Spleen (tissue), 11 donors: ENCODE measurements around the gene ZNF581. TPM values are rescaled to one million over a fixed set of nuclear protein-coding genes. Genes with fewer than 3 reads are reported as not detected.

ENCODE experiments used
- DNase-seq: peaks from one replicate; pipeline ENCODE4 v3.0.0-alpha.2; 2020
- H3K27ac ChIP-seq, 8 donors: fragments of 200-600 bp; sonication (generic) in 7 of 8; 1 replicate in 4 of 8; 2 replicates in 4 of 8; pipeline versions ENCODE4 v1.5.0 to v1.8.0; 2016 to 2021; ENCODE audit warnings: inconsistent platforms in 4 of 8, mild to moderate bottlenecking in 4 of 8, moderate library complexity in 1 of 8
- H3K27me3 ChIP-seq, 7 donors: fragments of 200-600 bp; sonication (generic) in 6 of 7; replicated peaks in 1 of 7; 1 replicate in 4 of 7; 2 replicates in 3 of 7; pipeline versions ENCODE4 v1.5.0 to v1.8.0; 2016 to 2021; ENCODE audit warnings: inconsistent platforms in 3 of 7, mild to moderate bottlenecking in 1 of 7
- H3K36me3 ChIP-seq, 6 donors: fragments of 200-600 bp; sonication (generic) in 5 of 6; 1 replicate in 4 of 6; 2 replicates in 2 of 6; pipeline versions ENCODE4 v1.5.0 to v1.8.0; 2016 to 2021; ENCODE audit warnings: inconsistent platforms in 2 of 6
- H3K4me1 ChIP-seq, 6 donors: fragments of 200-600 bp; sonication (generic) in 5 of 6; 1 replicate in 3 of 6; 2 replicates in 3 of 6; pipeline versions ENCODE4 v1.5.0 to v1.8.0; 2016 to 2021; ENCODE audit warnings: inconsistent platforms in 3 of 6
- H3K4me3 ChIP-seq, 8 donors: fragments of 200-600 bp; sonication (generic) in 7 of 8; 1 replicate in 4 of 8; 2 replicates in 4 of 8; pipeline versions ENCODE4 v1.5.0 to v1.8.0; 2016 to 2021; ENCODE audit warnings: inconsistent platforms in 4 of 8, mild to moderate bottlenecking in 4 of 8, moderate library complexity in 2 of 8
- H3K9me3 ChIP-seq, 8 donors: fragments of 200-600 bp; sonication (generic) in 7 of 8; 1 replicate in 4 of 8; 2 replicates in 4 of 8; pipeline versions ENCODE4 v1.5.0 to v1.8.0; 2016 to 2021; ENCODE audit warnings: inconsistent platforms in 4 of 8
- POLR2A ChIP-seq, 3 donors: fragments of 450-650 bp; IDR thresholded peaks; one replicate each; pipeline ENCODE4 v1.5.1; 2017; ENCODE audit warnings: antibody characterized with exemption in 3 of 3, mild to moderate bottlenecking in 1 of 3
- POLR2AphosphoS5 ChIP-seq, 3 donors: sonication (generic); formaldehyde crosslinking; IDR thresholded peaks; one replicate each; pipeline ENCODE4 v1.5.1; 2017; ENCODE audit warnings: antibody characterized with exemption in 3 of 3
- WGBS, 5 donors: extraction: QIAGEN DNeasy Blood & Tissue Kit in 3 of 5; methylation state at CpG; one replicate each; pipeline versions ENCODE4 v1.1.5 to v1.1.7; 2013 to 2018; 5-methylcytosine and 5-hydroxymethylcytosine counted together
- intact Hi-C: fragments of 100-400 bp; cut with DNase I; formaldehyde crosslinking; loops from one replicate; pipeline ENCODE4 v1.15.0; 2023; ENCODE audit warnings: low total_unique reads
- polyA plus RNA-seq, 3 donors: library from polyadenylated mRNA; stranded (reverse); fragments of 200-250 nt; gene quantifications; one replicate each; pipeline ENCODE4 v1.2.1, GENCODE V29; 2013
- total RNA-seq, 7 donors: library from RNA; depleted of rRNA in 3 of 7; stranded (reverse); fragments of >200 nt in 3 of 7; fragmentation: NEBNext Ultra II Directional in 4 of 7; extraction: Animal tissue kit (Norgen Biotek cat#: 25700) in 4 of 7; gene quantifications; one replicate each; pipeline versions ENCODE4 v1.1.0 to v1.2.1, GENCODE V29; 2016 to 2021
- TF ChIP-seq, protein P1 (sequence below), 11 experiments: fragments of 200-600 bp in 7 of 11; fragments of 450-650 bp in 4 of 11; sonication (generic) in 4 of 11; IDR thresholded peaks in 8 of 11; conservative IDR thresholded peaks in 3 of 11; 1 replicate in 7 of 11; 2 replicates in 4 of 11; pipeline versions ENCODE4 v1.4.0 to v1.8.0; 2016 to 2021; ENCODE audit warnings: antibody characterized with exemption in 11 of 11, inconsistent platforms in 4 of 11, mild to moderate bottlenecking in 1 of 11
- donor health status: healthy with polysubstance abuse.
- donor health status: DM: no; HTN: no; CAD: no; lungs with moderate emphysema.
- donor health status: DM: no; HTN: no; CAD: no.
- donor health status: Bipolar disorder and iron deficiency.
- donor health status: healthy.
- donor health status: DM: no; HTN: no; CAD: no.
- donor health status: DM: yes; HTN: yes; CAD: no.

The ZNF581 gene
- total and polyA plus RNA-seq, 10 donors, result 21.4 to 46.5 (median 30.2) TPM

GRCh38 chr19:55599842-55600661, 43.4 kb upstream of the ZNF581 start, which contains the start of gene ZNF524:
TSS of gene ZNF524 (plus strand) at chr19:55600288. CDS start at chr19:55602113, 1,825 bp downstream.
- WGBS, 5 donors, result 0 to 1% (median 0%) methylated on average over 43 to 97 of the region's 97 CpGs
- no peaks in the 10 kb centered on the region for H3K27me3 ChIP-seq
- peaks cover 5 to 59% (median 43%) of the 10 kb centered on the region in 6 donors for H3K4me1 ChIP-seq
- peaks cover 0 to 41% (median 25%) of the 10 kb centered on the region in 6 donors for H3K36me3 ChIP-seq
- TF ChIP-seq, protein P1, sequence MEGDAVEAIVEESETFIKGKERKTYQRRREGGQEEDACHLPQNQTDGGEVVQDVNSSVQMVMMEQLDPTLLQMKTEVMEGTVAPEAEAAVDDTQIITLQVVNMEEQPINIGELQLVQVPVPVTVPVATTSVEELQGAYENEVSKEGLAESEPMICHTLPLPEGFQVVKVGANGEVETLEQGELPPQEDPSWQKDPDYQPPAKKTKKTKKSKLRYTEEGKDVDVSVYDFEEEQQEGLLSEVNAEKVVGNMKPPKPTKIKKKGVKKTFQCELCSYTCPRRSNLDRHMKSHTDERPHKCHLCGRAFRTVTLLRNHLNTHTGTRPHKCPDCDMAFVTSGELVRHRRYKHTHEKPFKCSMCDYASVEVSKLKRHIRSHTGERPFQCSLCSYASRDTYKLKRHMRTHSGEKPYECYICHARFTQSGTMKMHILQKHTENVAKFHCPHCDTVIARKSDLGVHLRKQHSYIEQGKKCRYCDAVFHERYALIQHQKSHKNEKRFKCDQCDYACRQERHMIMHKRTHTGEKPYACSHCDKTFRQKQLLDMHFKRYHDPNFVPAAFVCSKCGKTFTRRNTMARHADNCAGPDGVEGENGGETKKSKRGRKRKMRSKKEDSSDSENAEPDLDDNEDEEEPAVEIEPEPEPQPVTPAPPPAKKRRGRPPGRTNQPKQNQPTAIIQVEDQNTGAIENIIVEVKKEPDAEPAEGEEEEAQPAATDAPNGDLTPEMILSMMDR (IDR thresholded peaks at IDR 0.05 in 8 of 11, conservative IDR thresholded peaks at IDR 0.05 in 3 of 11), result peak in 1 of 11 experiments; percentile 4
- TF ChIP-seq POLR2A (IDR thresholded peaks at IDR 0.05), result no peak
- TF ChIP-seq POLR2AphosphoS5 (IDR thresholded peaks at IDR 0.05), result peak in 2 of 3 donors; percentile 54 to 82
- intact Hi-C loops, result no loop called here
- H3K27ac ChIP-seq, result peak within 1 kb of the TSS; percentile 92 to 99 (median 97)
- peak within 1 kb of the TSS; percentile 41 to 88 (median 81) for H3K4me3 ChIP-seq
- peaks cover 0 to 4% (median 0%) of the 10 kb centered on the region in 8 donors for H3K9me3 ChIP-seq
- peak; percentile 97 for DNase-seq

GRCh38 chr19:55600662-55601028, 42.8 kb upstream of the ZNF581 start:
- Histone ChIP-seq H3K4me1 (peaks cover 5 to 60% (median 43%) of the 10 kb centered on the region in 6 donors), H3K9me3 (peaks cover 0 to under 1% (median 0%) of the 10 kb centered on the region in 8 donors), H3K36me3 (peaks cover 0 to 35% (median 21%) of the 10 kb centered on the region in 6 donors), H3K27ac (peak overlapping the region; percentile 92 to 99 (median 97)), H3K27me3 (no peaks in the 10 kb centered on the region), H3K4me3 (peak overlapping the region; percentile 41 to 88 (median 81))
- intact Hi-C loops, result no loop called here
- TF ChIP-seq, protein P1 (IDR thresholded peaks at IDR 0.05 in 8 of 11, conservative IDR thresholded peaks at IDR 0.05 in 3 of 11), result no peak
- TF ChIP-seq POLR2AphosphoS5 (IDR thresholded peaks at IDR 0.05) (no peak), POLR2A (IDR thresholded peaks at IDR 0.05) (no peak)
- DNase-seq, result no peak
- 4 to 16% (median 4%) methylated on average over 7 to 15 of the region's 15 CpGs for WGBS, 5 donors

GRCh38 chr19:55601084-55601483, 42.4 kb upstream of the ZNF581 start:
- DNase-seq, result no peak
- H3K36me3 ChIP-seq, result peaks cover 0 to 31% (median 16%) of the 10 kb centered on the region in 6 donors
- H3K4me1 ChIP-seq, result peaks cover 5 to 64% (median 46%) of the 10 kb centered on the region in 6 donors
- peak overlapping the region; percentile 41 to 88 (median 81) for H3K4me3 ChIP-seq
- intact Hi-C loops, result no loop called here
- H3K9me3 ChIP-seq, result no peaks in the 10 kb centered on the region
- no peaks in the 10 kb centered on the region for H3K27me3 ChIP-seq
- 63 to 79% (median 66%) methylated on average over 4 of the region's 4 CpGs for WGBS, 5 donors
- peak overlapping the region; percentile 92 to 99 (median 97) for H3K27ac ChIP-seq
- TF ChIP-seq POLR2AphosphoS5 (IDR thresholded peaks at IDR 0.05), result no peak
- TF ChIP-seq, protein P1 (IDR thresholded peaks at IDR 0.05 in 8 of 11, conservative IDR thresholded peaks at IDR 0.05 in 3 of 11), result no peak
- TF ChIP-seq POLR2A (IDR thresholded peaks at IDR 0.05), result no peak
